ENCODE measurements around the gene JARID2. TPM values are rescaled to one million over a fixed set of nuclear protein-coding genes. Genes with fewer than 3 reads are reported as not detected.

The JARID2 gene
- total and polyA plus RNA-seq, 10 of the 15 experiments (the other 5 are each of a cell fraction or from before 2014, with no cell fraction given), result 4.2 to 21.6 (median 11.7) TPM

- Histone ChIP-seq H3K27me3 (replicated peaks in 1 of 2; ENCODE audit: control insufficient read depth in 2 of 2, insufficient read depth in 2 of 2, low read length in 1 of 2) (no peaks in the 10 kb centered on the region), H3K4me3 (peak overlapping the region; percentile 27; the same call in 1 of the 2 replicates), H4K20me1 (ENCODE audit: control insufficient read depth, insufficient read depth) (no peaks in the 10 kb centered on the region), H3K4me1 (ENCODE audit: control insufficient read depth, insufficient read depth, low read length) (peaks cover 74% of the 10 kb centered on the region), H3K9me3 (replicated peaks; ENCODE audit: control insufficient read depth, insufficient read depth, low read length) (no peaks in the 10 kb centered on the region), H3K4me2 (ENCODE audit: control insufficient read depth, insufficient read depth) (peak overlapping the region; percentile 23; the same call in 1 of the 2 replicates), H3K9ac (ENCODE audit: control insufficient read depth, insufficient read depth, low read length) (no peak overlapping the region), H3K27ac (ENCODE audit: control insufficient read depth, insufficient read depth) (peak overlapping the region; percentile 81; the same call in 1 of the 2 replicates), H3K36me3 (ENCODE audit: control insufficient read depth in 2 of 2, insufficient read depth in 2 of 2, low read length in 1 of 2) (peaks cover 0 to 6% of the 10 kb centered on the region in 2 experiments; a peak in 1 of 4 replicates), H2AFZ (ENCODE audit: control insufficient read depth, low read depth, low read length) (no peak overlapping the region), H3K79me2 (ENCODE audit: control insufficient read depth, insufficient read depth, low read length) (peaks cover 97% of the 10 kb centered on the region)
- SMC1A ChIA-PET (ENCODE audit: uncharacterized antibody, unreplicated experiment), result interaction anchor here (1.1 to 6.8 kb wide), 18 partner anchors 10 to 104 kb away, joined by 3 to 85 read pairs (median 8); no protein-coding TSS in a partner anchor
- DNase-seq (ENCODE audit: low read depth, low spot score) (peak; percentile 49), ATAC-seq (peak; percentile 16), FAIRE-seq (no peak)
- CTCF ChIA-PET, result interaction anchor here (0.6 to 6.1 kb wide), 6 partner anchors 11 to 361 kb away, joined by 3 to 38 read pairs (median 6); no protein-coding TSS in a partner anchor
- WGBS (ENCODE audit: insufficient coverage, insufficient replicate concordance, low lambda C conversion rate, missing lambda C conversion rate), result 52% methylated on average over 5 of the region's 5 CpGs
- intact Hi-C loops (cut with micrococcal nuclease; ENCODE audit: unreplicated experiment) (loop anchor here (2.0 kb wide), 1 partner anchor 27 kb away; no protein-coding TSS in a partner anchor), in situ Hi-C loops (cut with MboI) (no loop called here)
- no TSS peak for BruUV-seq (replicated peaks)
- POLR2A ChIA-PET, result interaction anchor here (0.8 to 1.9 kb wide), 4 partner anchors 11 to 64 kb away, joined by 3 to 9 read pairs (median 5); no protein-coding TSS in a partner anchor
- RAD21 ChIA-PET (ENCODE audit: unreplicated experiment), result interaction anchor here (0.8 to 3.6 kb wide), 13 partner anchors 9 to 112 kb away, joined by 3 to 28 read pairs (median 5); partner anchors contain the start of gene JARID2
- 0 out of 4 replicates have a peak, but pooled peaks have one; percentile 24 to 43 for TF ChIP-seq IKZF2 (IDR thresholded peaks at IDR 0.05)
- 0 out of 2 replicates have a peak, but pooled peaks have one; percentile 26 for TF ChIP-seq HDGF (IDR thresholded peaks at IDR 0.05)
- TF ChIP-seq CHD2 (IDR thresholded peaks at IDR 0.05; ENCODE audit: borderline replicate concordance, low read depth, low read length), result 0 out of 2 replicates have a peak, but pooled peaks have one; percentile 15
- 0 out of 4 replicates have a peak, but pooled peaks of 1 of the 2 experiments have one; percentile 18 for TF ChIP-seq SRF (IDR thresholded peaks at IDR 0.05; ENCODE audit: low read depth in 2 of 2, low read length in 2 of 2)
- 0 out of 2 replicates have a peak, but pooled peaks have one; percentile 42 for TF ChIP-seq CHD1 (IDR thresholded peaks at IDR 0.05; ENCODE audit: low read depth, low read length)
- no peak for TF ChIP-seq ZBED1 (IDR thresholded peaks at IDR 0.05; ENCODE audit: borderline replicate concordance)
- peak; percentile 82 for TF ChIP-seq MEF2B (IDR thresholded peaks at IDR 0.05; ENCODE audit: partially characterized antibody, poor library complexity, severe bottlenecking)
- TF ChIP-seq SKIL (IDR thresholded peaks at IDR 0.05; ENCODE audit: low read depth, poor library complexity, severe bottlenecking), result peak; percentile 74
- peak; percentile 49; the same call in 1 of the 2 replicates for TF ChIP-seq CREM (IDR thresholded peaks at IDR 0.05; ENCODE audit: low read depth)
- peak; percentile 55 for TF ChIP-seq ATF2 (IDR thresholded peaks at IDR 0.05; ENCODE audit: low read length)
- no peak for TF ChIP-seq KAT2A (conservative IDR thresholded peaks at IDR 0.05; ENCODE audit: control insufficient read depth, low read depth, low read length)
- TF ChIP-seq MEF2A (IDR thresholded peaks at IDR 0.05; ENCODE audit: insufficient read depth, low read depth, low read length), result peak; percentile 95
- TF ChIP-seq CREB1 (IDR thresholded peaks at IDR 0.05; ENCODE audit: low read depth), result peak; percentile 20; the same call in 1 of the 2 replicates
- peak; percentile 51 for TF ChIP-seq ATF7 (IDR thresholded peaks at IDR 0.05; ENCODE audit: low read depth)
- TF ChIP-seq LARP7 (IDR thresholded peaks at IDR 0.05), result no peak
- TF ChIP-seq IKZF1 (conservative IDR thresholded peaks at IDR 0.05), result peak; percentile 37; the same call in 1 of the 2 replicates
- TF ChIP-seq PBX3 (IDR thresholded peaks at IDR 0.05; ENCODE audit: insufficient replicate concordance, low read depth, low read length), result no peak
- TF ChIP-seq NFIC (IDR thresholded peaks at IDR 0.05; ENCODE audit: low read depth, low read length), result peak; percentile 72; the same call in 1 of the 2 replicates
- TF ChIP-seq IRF3 (IDR thresholded peaks at IDR 0.05), result no peak
These were observed 111.9 kb downstream of the JARID2 start for GRCh38 chr6:15357782-15358181.
